Caki2 (cell line): Measurements from ENCODE around the gene DAPP1. TPM values are rescaled to one million over a fixed set of nuclear protein-coding genes. Genes with fewer than 3 reads are reported as not detected.

Experiments
- DNase-seq: peaks from one replicate; pipeline ENCODE4 v3.0.0-alpha.2; 2015; ENCODE audit warnings: low read depth
- in situ Hi-C: cut with HindIII; loops from 2 replicates; pipeline ENCODE4 v1.10.0; 2016; ENCODE audit warnings: low sequenced_read_pairs, low pct_unique_long_range_greater_than_20kb, mixed read lengths
- total RNA-seq: library from RNA; depleted of rRNA; stranded (reverse); fragments of >200 nt; shearing (Covaris generic); gene quantifications from 2 replicates; pipeline ENCODE4 v1.2.3, GENCODE V29; 2014; ENCODE audit warnings: low replicate concordance; rRNA removed

DAPP1 gene
- total RNA-seq, 1 experiment from 2014 or later, result not detected

- no peak for DNase-seq
- in situ Hi-C loops, result no loop called here
Measured at GRCh38 chr4:99879458-99879857, 62.8 kb downstream of the DAPP1 start.

DNA sequence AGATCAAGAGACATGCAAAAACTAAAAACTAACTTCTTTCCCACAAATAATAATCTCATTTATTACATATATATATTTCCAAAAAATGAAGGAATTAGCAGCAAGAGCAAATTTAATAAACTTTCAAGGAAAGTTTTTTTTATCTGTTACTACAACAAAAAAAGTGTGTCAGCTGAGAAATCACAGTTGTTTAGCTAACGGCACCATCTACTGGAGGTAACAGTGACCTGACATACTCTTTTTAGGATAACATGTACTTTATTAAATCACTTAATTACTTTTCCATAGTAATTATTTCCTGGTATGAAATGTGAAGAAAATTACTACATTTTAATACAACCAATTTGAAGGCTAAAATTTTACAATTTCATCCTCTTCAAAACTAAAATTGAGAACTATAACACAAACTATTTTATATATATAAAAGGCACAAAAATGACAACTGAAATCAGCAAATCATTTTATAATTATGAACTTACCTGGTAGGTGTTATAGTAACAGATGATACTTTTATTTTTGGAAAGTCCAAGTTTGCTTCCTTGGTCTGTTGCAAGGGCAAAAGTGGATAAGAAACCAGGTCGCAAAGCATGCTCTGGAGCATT lies 68.5 kb downstream of the DAPP1 start:
- in situ Hi-C loops, result no loop called here
- peak; percentile 16 for DNase-seq

- no peak for DNase-seq
- in situ Hi-C loops, result no loop called here
Measured at GRCh38 chr4:99885687-99886086, 69.1 kb downstream of the DAPP1 start.

GRCh38 chr4:99886146-99886545 lies 69.5 kb downstream of the DAPP1 start:
- DNase-seq, result no peak
- in situ Hi-C loops, result no loop called here

DNA sequence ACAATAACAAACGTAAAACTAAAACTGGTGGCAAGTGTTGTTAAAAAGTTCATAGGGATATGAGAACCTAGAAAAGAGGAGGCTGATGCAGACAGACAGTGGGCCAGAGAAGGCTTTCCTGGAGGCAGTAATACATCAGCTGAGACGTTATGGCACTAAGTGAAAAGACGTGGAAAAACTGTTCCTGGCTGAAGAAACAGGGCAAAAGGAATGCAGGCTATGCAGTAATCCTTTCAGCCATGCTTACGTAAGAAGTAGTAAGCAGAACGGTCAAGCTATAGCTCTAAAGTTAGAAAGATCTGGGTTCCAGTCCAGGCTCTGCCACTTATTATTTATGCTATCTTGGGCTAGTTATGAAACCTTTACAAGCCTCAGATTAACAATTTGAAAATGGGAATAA lies 71.2 kb downstream of the DAPP1 start:
- DNase-seq, result no peak
- in situ Hi-C loops, result no loop called here

- no peak for DNase-seq
- in situ Hi-C loops, result no loop called here
Measured at GRCh38 chr4:99891351-99891750, 74.7 kb downstream of the DAPP1 start.

- DNase-seq, result no peak
- in situ Hi-C loops, result no loop called here
Measured at GRCh38 chr4:99893029-99893428, 76.4 kb downstream of the DAPP1 start.

DNA sequence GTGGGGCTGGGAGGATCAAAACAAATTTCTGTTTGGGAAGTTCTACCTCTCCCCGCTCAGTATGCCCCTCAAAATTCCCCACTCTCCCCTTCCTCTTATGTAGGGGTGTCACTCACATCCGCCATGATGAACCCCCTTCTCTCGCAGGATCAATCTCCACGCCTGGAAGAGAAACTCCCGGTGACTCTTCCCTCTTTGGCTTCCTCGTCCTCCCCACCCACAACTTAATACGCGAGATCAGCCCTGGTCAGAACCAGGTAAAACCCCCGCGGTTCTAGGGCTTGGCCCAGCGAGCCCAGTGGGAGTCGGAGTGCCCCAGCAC lies 77.2 kb downstream of the DAPP1 start:
- no peak for DNase-seq
- in situ Hi-C loops, result no loop called here

DNA sequence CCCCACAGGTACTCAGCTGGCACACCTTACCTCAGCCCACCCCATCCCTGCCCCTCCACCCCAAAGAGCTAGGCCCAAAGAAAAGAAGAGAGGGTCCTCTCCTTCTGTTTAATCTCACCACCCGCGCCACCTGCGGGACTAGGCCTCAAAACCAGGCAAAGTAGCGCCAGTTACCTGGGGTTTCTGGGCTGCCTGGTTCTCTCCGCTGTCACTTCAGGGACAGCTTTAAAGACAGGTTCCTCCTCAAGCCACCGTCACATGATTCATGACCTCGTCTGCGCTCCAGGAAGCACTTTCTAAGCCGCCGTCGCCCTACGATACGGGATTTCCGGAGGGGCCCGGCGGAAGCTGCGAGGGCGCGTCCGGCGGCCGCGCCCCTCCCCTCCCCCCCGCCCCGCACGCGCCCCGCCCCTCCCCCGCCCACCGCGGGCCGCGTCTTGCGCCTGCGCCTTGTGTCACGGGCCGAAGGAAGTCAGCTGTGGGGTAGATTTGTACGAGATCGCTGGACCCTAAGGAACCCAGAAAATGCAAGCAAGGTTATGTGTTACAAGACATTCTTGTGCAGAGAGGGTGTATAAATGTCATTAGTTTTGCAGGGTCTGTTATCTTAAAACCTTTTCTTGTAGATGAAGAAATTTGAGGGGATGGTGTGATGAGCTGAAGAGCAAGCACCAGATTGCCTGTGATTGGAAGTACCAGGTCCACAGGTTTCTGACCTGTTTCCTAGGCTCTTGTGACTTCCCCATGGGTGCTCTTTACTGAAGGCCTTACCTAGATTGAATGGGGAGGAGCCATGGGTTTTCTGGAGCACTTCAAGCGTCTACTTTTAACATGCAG lies 77.8 kb downstream of the DAPP1 start, which contains the start of gene LAMTOR3:
Gene LAMTOR3 (minus strand): TSS at position 267 of the 837 bp plus-strand sequence. CDS start 464 bp downstream, outside the sequence.
- in situ Hi-C loops, result no loop called here

DNA sequence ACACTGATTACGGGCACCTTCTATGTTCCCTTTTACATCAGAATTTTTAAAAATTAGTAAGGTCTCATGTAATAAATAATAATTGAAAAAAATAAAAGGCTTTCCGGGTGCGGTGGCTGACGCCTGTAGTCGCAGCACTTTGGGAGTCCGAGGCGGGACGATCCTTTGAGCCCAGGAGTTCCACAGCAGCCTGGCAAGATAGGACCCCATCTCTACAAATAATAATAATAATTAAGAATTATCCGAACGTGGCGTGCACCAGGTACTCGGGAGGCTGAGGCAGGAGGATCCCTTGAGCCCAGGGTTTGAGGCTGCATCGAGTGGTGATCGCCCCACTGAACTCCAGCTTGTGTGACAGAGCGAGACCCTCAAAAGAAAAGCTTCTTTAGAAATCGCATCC lies 78.4 kb downstream of the DAPP1 start:
- no peak for DNase-seq
- in situ Hi-C loops, result no loop called here

More for the DNA sequence above, 77.8 kb downstream of the DAPP1 start, which contains the start of gene LAMTOR3:
- DNase-seq, result peak; percentile 80

GRCh38 chr4:99915449-99915848 lies 98.8 kb downstream of the DAPP1 start:
- in situ Hi-C loops, result no loop called here
- no peak for DNase-seq

DNA sequence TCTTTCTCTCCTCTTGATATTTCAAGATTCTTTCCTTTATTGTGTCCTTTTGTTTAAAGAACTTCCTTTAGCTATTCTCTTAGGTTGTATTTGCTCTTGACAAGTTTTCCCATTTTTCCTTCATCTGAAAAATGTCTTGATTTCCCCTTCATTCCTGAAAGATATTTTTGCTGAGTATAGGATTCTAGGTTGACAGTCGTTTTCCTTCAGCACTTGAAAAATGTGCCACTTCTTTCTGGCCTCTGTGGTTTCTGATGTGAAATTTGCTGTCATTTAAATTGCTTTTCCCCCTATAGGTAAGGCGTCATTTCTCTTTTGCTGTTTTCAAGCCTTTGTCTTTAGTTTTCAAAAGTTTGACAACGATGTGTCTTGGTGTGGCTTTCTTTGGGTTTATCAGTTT lies 100.9 kb downstream of the DAPP1 start:
- no peak for DNase-seq
- in situ Hi-C loops, result no loop called here

DNA sequence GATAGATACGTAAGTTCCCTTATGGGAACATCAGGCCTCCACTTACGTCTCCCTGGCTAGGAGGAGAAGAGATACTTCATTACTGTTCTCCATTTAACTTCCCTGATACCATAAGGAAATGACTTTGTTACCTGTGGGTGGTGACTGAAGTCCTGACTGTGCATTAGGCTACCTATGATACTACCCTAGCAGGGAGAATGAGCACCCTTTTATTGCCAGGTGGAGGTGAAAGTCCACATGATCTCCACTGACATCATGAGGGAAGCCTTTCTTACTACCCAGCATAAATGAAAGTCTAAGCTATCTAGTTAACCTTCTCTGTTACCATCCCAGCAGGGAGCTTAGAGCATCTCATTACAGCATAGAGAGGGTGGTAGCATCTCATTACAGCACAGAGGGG lies 102.0 kb downstream of the DAPP1 start:
- DNase-seq, result no peak
- in situ Hi-C loops, result no loop called here

Other genes with a start within 250 kb of the DAPP1 start
- 0.07 and 12.4 TPM in 2 replicates for gene MTTP, start 242.0 kb upstream of the DAPP1 start, total RNA-seq
- not detected in 2 replicates for gene C4orf54, start 159.0 kb upstream of the DAPP1 start, total RNA-seq
- 25.2 and 37.4 TPM in 2 replicates for gene LAMTOR3, start 77.6 kb downstream of the DAPP1 start, total RNA-seq
- gene DNAJB14, start 129.8 kb downstream of the DAPP1 start, total RNA-seq, result 4.6 and 76.4 TPM in 2 replicates
- 614 and 655 TPM in 2 replicates for gene H2AZ1, start 133.4 kb downstream of the DAPP1 start, total RNA-seq